ENCODE data around the gene EPB41L1.

EPB41L1 gene

DNA sequence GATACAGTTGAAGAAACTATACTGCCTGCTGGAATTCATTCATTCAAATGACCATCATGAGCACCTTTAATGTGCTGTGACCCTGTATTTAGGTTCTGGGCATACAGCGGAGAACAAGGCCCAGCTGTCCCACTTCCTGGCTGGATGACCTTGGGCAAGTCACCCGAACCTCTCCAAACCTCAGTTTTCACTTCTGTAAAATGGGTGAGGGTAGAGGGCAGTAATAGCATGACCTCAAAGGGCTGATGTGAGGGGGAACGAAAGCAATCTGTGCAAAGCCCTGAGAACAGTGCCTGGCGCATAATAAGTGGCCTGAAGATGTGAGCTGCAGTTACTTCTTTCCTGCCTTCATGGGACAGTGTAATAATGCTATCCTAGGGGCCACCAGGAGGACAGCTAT, 61.2 kb downstream of the EPB41L1 start:
- ATAC-seq (ENCODE audit: insufficient read depth, low read depth): no peak
- TF ChIP-seq, protein P1, sequence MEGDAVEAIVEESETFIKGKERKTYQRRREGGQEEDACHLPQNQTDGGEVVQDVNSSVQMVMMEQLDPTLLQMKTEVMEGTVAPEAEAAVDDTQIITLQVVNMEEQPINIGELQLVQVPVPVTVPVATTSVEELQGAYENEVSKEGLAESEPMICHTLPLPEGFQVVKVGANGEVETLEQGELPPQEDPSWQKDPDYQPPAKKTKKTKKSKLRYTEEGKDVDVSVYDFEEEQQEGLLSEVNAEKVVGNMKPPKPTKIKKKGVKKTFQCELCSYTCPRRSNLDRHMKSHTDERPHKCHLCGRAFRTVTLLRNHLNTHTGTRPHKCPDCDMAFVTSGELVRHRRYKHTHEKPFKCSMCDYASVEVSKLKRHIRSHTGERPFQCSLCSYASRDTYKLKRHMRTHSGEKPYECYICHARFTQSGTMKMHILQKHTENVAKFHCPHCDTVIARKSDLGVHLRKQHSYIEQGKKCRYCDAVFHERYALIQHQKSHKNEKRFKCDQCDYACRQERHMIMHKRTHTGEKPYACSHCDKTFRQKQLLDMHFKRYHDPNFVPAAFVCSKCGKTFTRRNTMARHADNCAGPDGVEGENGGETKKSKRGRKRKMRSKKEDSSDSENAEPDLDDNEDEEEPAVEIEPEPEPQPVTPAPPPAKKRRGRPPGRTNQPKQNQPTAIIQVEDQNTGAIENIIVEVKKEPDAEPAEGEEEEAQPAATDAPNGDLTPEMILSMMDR (IDR thresholded peaks at IDR 0.05; ENCODE audit: borderline replicate concordance, extremely low read depth, low read length, poor library complexity, severe bottlenecking): no peak
- no peak for TF ChIP-seq EZH2 (IDR thresholded peaks at IDR 0.05; ENCODE audit: borderline replicate concordance, low read depth, low read length, severe bottlenecking)
- Histone ChIP-seq H3K27me3 (ENCODE audit: insufficient read depth, low read length, poor library complexity) (peaks cover 21% of the 10 kb centered on the region), H3K4me2 (ENCODE audit: insufficient read depth, low read length) (no peak overlapping the region), H3K9me3 (ENCODE audit: insufficient read depth, low read length, severe bottlenecking) (no peaks in the 10 kb centered on the region), H3K79me2 (ENCODE audit: insufficient read depth, low read length) (no peaks in the 10 kb centered on the region), H3K36me3 (ENCODE audit: insufficient read depth, low read length) (no peaks in the 10 kb centered on the region), H2AFZ (ENCODE audit: low read depth, low read length) (no peak overlapping the region), H4K20me1 (ENCODE audit: insufficient read depth, low read length) (no peaks in the 10 kb centered on the region), H3K9ac (ENCODE audit: low read depth, low read length) (no peak overlapping the region), H3K4me3 (ENCODE audit: low read depth in 1 of 2, low read length in 2 of 2) (no peak overlapping the region), H3K4me1 (ENCODE audit: insufficient read depth, low read length) (no peaks in the 10 kb centered on the region), H3K27ac (ENCODE audit: low read length) (no peak overlapping the region)
- DNase-seq: no peak

DNA sequence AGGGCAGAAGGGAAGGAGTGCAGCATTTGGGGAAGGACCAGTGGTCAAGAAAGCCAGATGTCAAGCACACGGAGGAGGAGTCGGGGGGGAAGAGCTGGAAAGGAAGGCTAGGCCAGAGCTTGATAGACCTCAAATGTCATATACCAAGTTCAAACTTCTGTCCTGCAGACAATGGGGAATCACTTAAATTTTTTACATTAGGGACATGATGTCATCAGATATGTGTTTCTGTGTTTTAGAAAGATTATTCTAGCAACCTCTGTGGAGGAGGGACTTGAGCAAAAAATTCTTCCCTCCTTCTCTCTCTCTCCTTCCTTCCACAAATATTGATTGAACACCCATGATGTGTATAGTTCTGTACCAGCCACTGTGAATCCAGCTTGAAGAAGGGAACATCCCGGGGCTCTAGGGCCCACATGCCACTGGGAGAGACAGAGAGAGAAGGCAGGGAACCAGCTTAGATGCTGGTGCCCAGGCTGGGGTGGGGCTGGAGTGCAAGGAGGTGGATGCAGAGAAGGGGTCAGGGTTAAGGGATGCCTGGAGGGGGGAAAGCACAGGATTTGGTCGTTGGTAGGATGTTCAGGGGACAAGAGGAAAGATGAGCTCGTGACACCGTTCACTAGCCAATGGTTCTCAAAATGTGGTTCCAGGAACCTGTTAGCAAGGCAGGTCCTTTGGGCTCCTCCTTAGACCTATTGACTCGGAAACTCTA, 61.9 kb downstream of the EPB41L1 start:
- Histone ChIP-seq H3K4me2 (ENCODE audit: insufficient read depth, low read length) (no peak overlapping the region), H4K20me1 (ENCODE audit: insufficient read depth, low read length) (no peaks in the 10 kb centered on the region), H2AFZ (ENCODE audit: low read depth, low read length) (no peak overlapping the region), H3K79me2 (ENCODE audit: insufficient read depth, low read length) (no peaks in the 10 kb centered on the region), H3K9ac (ENCODE audit: low read depth, low read length) (no peak overlapping the region), H3K9me3 (ENCODE audit: insufficient read depth, low read length, severe bottlenecking) (no peaks in the 10 kb centered on the region), H3K27ac (ENCODE audit: low read length) (no peak overlapping the region), H3K27me3 (ENCODE audit: insufficient read depth, low read length, poor library complexity) (peaks cover 28% of the 10 kb centered on the region), H3K4me1 (ENCODE audit: insufficient read depth, low read length) (no peaks in the 10 kb centered on the region), H3K4me3 (ENCODE audit: low read depth in 1 of 2, low read length in 2 of 2) (no peak overlapping the region), H3K36me3 (ENCODE audit: insufficient read depth, low read length) (no peaks in the 10 kb centered on the region)
- DNase-seq (no peak), ATAC-seq (ENCODE audit: insufficient read depth, low read depth) (no peak)
- TF ChIP-seq, protein P1 (IDR thresholded peaks at IDR 0.05; ENCODE audit: borderline replicate concordance, extremely low read depth, low read length, poor library complexity, severe bottlenecking): no peak
- no peak for TF ChIP-seq EZH2 (IDR thresholded peaks at IDR 0.05; ENCODE audit: borderline replicate concordance, low read depth, low read length, severe bottlenecking)

DNA sequence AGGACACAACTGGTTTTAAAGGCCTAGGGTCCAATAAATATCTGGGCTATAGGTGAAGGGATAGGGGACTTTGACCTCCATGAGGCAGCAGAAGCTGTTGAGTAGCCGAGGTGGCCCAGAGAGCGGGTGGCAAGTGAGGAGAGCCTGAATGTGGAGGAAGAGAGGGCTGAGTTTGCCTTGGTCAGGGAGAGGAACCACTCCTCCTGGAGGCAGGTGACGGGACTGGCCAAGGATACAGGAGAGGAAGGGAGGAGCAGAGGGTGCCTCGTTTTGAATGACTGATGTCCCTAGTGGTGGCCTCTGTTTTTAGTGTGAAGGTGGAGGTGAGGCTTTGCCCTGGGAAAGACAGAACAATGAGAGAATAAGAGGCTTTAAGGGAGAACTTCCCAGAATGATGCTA, 62.7 kb downstream of the EPB41L1 start:
- Histone ChIP-seq H3K9ac (ENCODE audit: low read depth, low read length) (no peak overlapping the region), H3K27me3 (ENCODE audit: insufficient read depth, low read length, poor library complexity) (peaks cover 28% of the 10 kb centered on the region), H4K20me1 (ENCODE audit: insufficient read depth, low read length) (no peaks in the 10 kb centered on the region), H3K4me1 (ENCODE audit: insufficient read depth, low read length) (no peaks in the 10 kb centered on the region), H3K27ac (ENCODE audit: low read length) (no peak overlapping the region), H3K4me2 (ENCODE audit: insufficient read depth, low read length) (no peak overlapping the region), H3K9me3 (ENCODE audit: insufficient read depth, low read length, severe bottlenecking) (no peaks in the 10 kb centered on the region), H2AFZ (ENCODE audit: low read depth, low read length) (no peak overlapping the region), H3K4me3 (ENCODE audit: low read depth in 1 of 2, low read length in 2 of 2) (no peak overlapping the region), H3K79me2 (ENCODE audit: insufficient read depth, low read length) (no peaks in the 10 kb centered on the region), H3K36me3 (ENCODE audit: insufficient read depth, low read length) (no peaks in the 10 kb centered on the region)
- ATAC-seq (ENCODE audit: insufficient read depth, low read depth) (no peak), DNase-seq (no peak)
- TF ChIP-seq, protein P1 (IDR thresholded peaks at IDR 0.05; ENCODE audit: borderline replicate concordance, extremely low read depth, low read length, poor library complexity, severe bottlenecking): peak; percentile 19
- no peak for TF ChIP-seq EZH2 (IDR thresholded peaks at IDR 0.05; ENCODE audit: borderline replicate concordance, low read depth, low read length, severe bottlenecking)

Measured in DND-41 (cell line).